Measurements from ENCODE around the gene SPHKAP.

The SPHKAP gene

GRCh38 chr2:228131833-228132232, 49.7 kb downstream of the SPHKAP start:
- no peaks in the 10 kb centered on the region for H3K9me3 ChIP-seq (ENCODE audit: insufficient read depth, low read length, severe bottlenecking)
- H3K9ac ChIP-seq (ENCODE audit: low read depth, low read length), result no peak overlapping the region
- no peaks in the 10 kb centered on the region for H3K79me2 ChIP-seq (ENCODE audit: insufficient read depth, low read length)
- no peaks in the 10 kb centered on the region for H3K36me3 ChIP-seq (ENCODE audit: insufficient read depth, low read length)
- TF ChIP-seq, protein P1, sequence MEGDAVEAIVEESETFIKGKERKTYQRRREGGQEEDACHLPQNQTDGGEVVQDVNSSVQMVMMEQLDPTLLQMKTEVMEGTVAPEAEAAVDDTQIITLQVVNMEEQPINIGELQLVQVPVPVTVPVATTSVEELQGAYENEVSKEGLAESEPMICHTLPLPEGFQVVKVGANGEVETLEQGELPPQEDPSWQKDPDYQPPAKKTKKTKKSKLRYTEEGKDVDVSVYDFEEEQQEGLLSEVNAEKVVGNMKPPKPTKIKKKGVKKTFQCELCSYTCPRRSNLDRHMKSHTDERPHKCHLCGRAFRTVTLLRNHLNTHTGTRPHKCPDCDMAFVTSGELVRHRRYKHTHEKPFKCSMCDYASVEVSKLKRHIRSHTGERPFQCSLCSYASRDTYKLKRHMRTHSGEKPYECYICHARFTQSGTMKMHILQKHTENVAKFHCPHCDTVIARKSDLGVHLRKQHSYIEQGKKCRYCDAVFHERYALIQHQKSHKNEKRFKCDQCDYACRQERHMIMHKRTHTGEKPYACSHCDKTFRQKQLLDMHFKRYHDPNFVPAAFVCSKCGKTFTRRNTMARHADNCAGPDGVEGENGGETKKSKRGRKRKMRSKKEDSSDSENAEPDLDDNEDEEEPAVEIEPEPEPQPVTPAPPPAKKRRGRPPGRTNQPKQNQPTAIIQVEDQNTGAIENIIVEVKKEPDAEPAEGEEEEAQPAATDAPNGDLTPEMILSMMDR (IDR thresholded peaks at IDR 0.05; ENCODE audit: borderline replicate concordance, extremely low read depth, low read length, poor library complexity, severe bottlenecking), result no peak
- no peak for TF ChIP-seq EZH2 (IDR thresholded peaks at IDR 0.05; ENCODE audit: borderline replicate concordance, low read depth, low read length, severe bottlenecking)
- H3K27me3 ChIP-seq (ENCODE audit: insufficient read depth, low read length, poor library complexity), result no peaks in the 10 kb centered on the region
- H3K4me1 ChIP-seq (ENCODE audit: insufficient read depth, low read length), result no peaks in the 10 kb centered on the region
- no peaks in the 10 kb centered on the region for H4K20me1 ChIP-seq (ENCODE audit: insufficient read depth, low read length)
- H3K4me3 ChIP-seq (ENCODE audit: low read depth in 1 of 2, low read length in 2 of 2), result no peak overlapping the region
- H3K4me2 ChIP-seq (ENCODE audit: insufficient read depth, low read length), result no peak overlapping the region
- ATAC-seq (ENCODE audit: insufficient read depth, low read depth) (no peak), DNase-seq (no peak)
- H3K27ac ChIP-seq (ENCODE audit: low read length), result no peak overlapping the region
- H2AFZ ChIP-seq (ENCODE audit: low read depth, low read length), result no peak overlapping the region

GRCh38 chr2:228126401-228126800, 55.1 kb downstream of the SPHKAP start:
- Histone ChIP-seq H3K27ac (ENCODE audit: low read length) (no peak overlapping the region), H2AFZ (ENCODE audit: low read depth, low read length) (no peak overlapping the region), H4K20me1 (ENCODE audit: insufficient read depth, low read length) (no peaks in the 10 kb centered on the region), H3K9ac (ENCODE audit: low read depth, low read length) (no peak overlapping the region), H3K4me3 (ENCODE audit: low read depth in 1 of 2, low read length in 2 of 2) (no peak overlapping the region), H3K27me3 (ENCODE audit: insufficient read depth, low read length, poor library complexity) (no peaks in the 10 kb centered on the region), H3K36me3 (ENCODE audit: insufficient read depth, low read length) (no peaks in the 10 kb centered on the region), H3K4me2 (ENCODE audit: insufficient read depth, low read length) (no peak overlapping the region), H3K9me3 (ENCODE audit: insufficient read depth, low read length, severe bottlenecking) (no peaks in the 10 kb centered on the region), H3K4me1 (ENCODE audit: insufficient read depth, low read length) (no peaks in the 10 kb centered on the region), H3K79me2 (ENCODE audit: insufficient read depth, low read length) (no peaks in the 10 kb centered on the region)
- DNase-seq (no peak), ATAC-seq (ENCODE audit: insufficient read depth, low read depth) (no peak)
- no peak for TF ChIP-seq EZH2 (IDR thresholded peaks at IDR 0.05; ENCODE audit: borderline replicate concordance, low read depth, low read length, severe bottlenecking)
- TF ChIP-seq, protein P1 (IDR thresholded peaks at IDR 0.05; ENCODE audit: borderline replicate concordance, extremely low read depth, low read length, poor library complexity, severe bottlenecking), result no peak

DNA sequence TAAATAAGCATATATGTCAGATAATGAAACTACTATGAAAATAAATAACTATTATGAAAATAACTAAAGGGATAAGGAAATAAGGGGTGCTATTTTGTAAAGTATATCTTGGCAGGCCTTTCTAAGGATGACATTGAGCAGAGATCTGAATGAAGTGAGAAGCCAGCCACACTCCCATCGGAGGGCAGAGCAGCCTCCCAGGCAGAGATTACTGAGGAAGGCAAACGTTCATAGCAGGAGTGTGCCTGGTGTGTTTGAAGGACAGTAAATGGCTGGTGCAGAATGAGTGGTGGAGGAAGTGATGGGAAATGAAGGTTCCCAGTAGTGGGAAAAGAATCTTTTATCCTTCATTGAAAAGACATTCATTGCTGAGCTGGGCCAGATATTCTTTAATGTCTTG, 62.5 kb downstream of the SPHKAP start:
- ATAC-seq (ENCODE audit: insufficient read depth, low read depth) (no peak), DNase-seq (no peak)
- Histone ChIP-seq H4K20me1 (ENCODE audit: insufficient read depth, low read length) (no peaks in the 10 kb centered on the region), H3K4me1 (ENCODE audit: insufficient read depth, low read length) (no peaks in the 10 kb centered on the region), H3K36me3 (ENCODE audit: insufficient read depth, low read length) (no peaks in the 10 kb centered on the region), H3K4me2 (ENCODE audit: insufficient read depth, low read length) (no peak overlapping the region), H3K27ac (ENCODE audit: low read length) (no peak overlapping the region), H3K9ac (ENCODE audit: low read depth, low read length) (no peak overlapping the region), H2AFZ (ENCODE audit: low read depth, low read length) (no peak overlapping the region), H3K4me3 (ENCODE audit: low read depth in 1 of 2, low read length in 2 of 2) (no peak overlapping the region), H3K27me3 (ENCODE audit: insufficient read depth, low read length, poor library complexity) (no peaks in the 10 kb centered on the region), H3K9me3 (ENCODE audit: insufficient read depth, low read length, severe bottlenecking) (no peaks in the 10 kb centered on the region), H3K79me2 (ENCODE audit: insufficient read depth, low read length) (no peaks in the 10 kb centered on the region)
- TF ChIP-seq EZH2 (IDR thresholded peaks at IDR 0.05; ENCODE audit: borderline replicate concordance, low read depth, low read length, severe bottlenecking), result no peak
- TF ChIP-seq, protein P1 (IDR thresholded peaks at IDR 0.05; ENCODE audit: borderline replicate concordance, extremely low read depth, low read length, poor library complexity, severe bottlenecking), result no peak

GRCh38 chr2:228107846-228108245, 73.6 kb downstream of the SPHKAP start:
- H3K27me3 ChIP-seq (ENCODE audit: insufficient read depth, low read length, poor library complexity), result no peaks in the 10 kb centered on the region
- H3K4me1 ChIP-seq (ENCODE audit: insufficient read depth, low read length), result no peaks in the 10 kb centered on the region
- no peaks in the 10 kb centered on the region for H4K20me1 ChIP-seq (ENCODE audit: insufficient read depth, low read length)
- no peak overlapping the region for H3K9ac ChIP-seq (ENCODE audit: low read depth, low read length)
- DNase-seq (no peak), ATAC-seq (ENCODE audit: insufficient read depth, low read depth) (no peak)
- no peak overlapping the region for H3K27ac ChIP-seq (ENCODE audit: low read length)
- no peaks in the 10 kb centered on the region for H3K36me3 ChIP-seq (ENCODE audit: insufficient read depth, low read length)
- no peak overlapping the region for H3K4me3 ChIP-seq (ENCODE audit: low read depth in 1 of 2, low read length in 2 of 2)
- no peak overlapping the region for H3K4me2 ChIP-seq (ENCODE audit: insufficient read depth, low read length)
- H3K9me3 ChIP-seq (ENCODE audit: insufficient read depth, low read length, severe bottlenecking), result no peaks in the 10 kb centered on the region
- H2AFZ ChIP-seq (ENCODE audit: low read depth, low read length), result no peak overlapping the region
- no peak for TF ChIP-seq EZH2 (IDR thresholded peaks at IDR 0.05; ENCODE audit: borderline replicate concordance, low read depth, low read length, severe bottlenecking)
- TF ChIP-seq, protein P1 (IDR thresholded peaks at IDR 0.05; ENCODE audit: borderline replicate concordance, extremely low read depth, low read length, poor library complexity, severe bottlenecking), result no peak
- no peaks in the 10 kb centered on the region for H3K79me2 ChIP-seq (ENCODE audit: insufficient read depth, low read length)
